ENCODE measurements around the gene MGST3.

Gene MGST3

DNA sequence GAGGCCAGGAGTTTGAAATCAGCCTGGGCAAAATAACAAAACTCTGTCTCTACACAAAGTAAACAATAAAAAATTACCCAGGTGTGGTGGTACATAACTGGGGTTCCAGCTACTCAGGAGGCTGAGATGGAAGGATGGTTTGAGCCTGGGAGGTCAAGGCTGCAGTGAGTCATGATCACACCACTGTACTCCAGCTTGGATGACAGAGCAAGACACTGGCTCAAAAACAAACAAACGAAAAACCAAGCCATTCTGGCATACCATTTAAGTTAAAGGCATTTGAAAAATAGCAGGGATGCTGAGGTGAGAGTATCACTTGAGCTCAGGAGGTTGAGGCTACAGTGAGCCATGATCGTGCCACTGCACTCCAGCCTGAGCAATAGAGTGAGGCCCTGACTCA lies 72.6 kb downstream of the MGST3 start:
- Mint-ChIP-seq H3K9me3 (no peaks in the 10 kb centered on the region), H3K36me3 (ENCODE audit: insufficient read depth) (peaks cover 1% of the 10 kb centered on the region), H3K27ac (no peak overlapping the region), H3K27me3 (peaks cover 24 to 30% of the 10 kb centered on the region in 2 donors), H3K4me3 (no peak overlapping the region), H3K4me1 (ENCODE audit: low read depth in 2 of 2) (peaks cover 3 to 4% of the 10 kb centered on the region in 2 donors)
- DNase-seq (no peak), ATAC-seq (replicated peaks) (no peak)
